HT-29 (cell line): Measurements from ENCODE around the gene DMBX1. TPM values are rescaled to one million over a fixed set of nuclear protein-coding genes. Genes with fewer than 3 reads are reported as not detected.
A peak's percentile ranks its signal among the peaks of the same experiment; 100 is the strongest.

ENCODE experiments used
- DNase-seq: peaks from one replicate; pipeline ENCODE4 v3.0.0-alpha.2; 2015; ENCODE audit warnings: low spot score
- total RNA-seq: library from RNA; depleted of rRNA; stranded (reverse); fragments of >200 nt; shearing (Covaris generic); gene quantifications from 2 replicates; pipeline ENCODE4 v1.2.3, GENCODE V29; 2014; rRNA removed

Gene DMBX1
- total RNA-seq, result 3.0 and 3.1 TPM in 2 replicates

DNA sequence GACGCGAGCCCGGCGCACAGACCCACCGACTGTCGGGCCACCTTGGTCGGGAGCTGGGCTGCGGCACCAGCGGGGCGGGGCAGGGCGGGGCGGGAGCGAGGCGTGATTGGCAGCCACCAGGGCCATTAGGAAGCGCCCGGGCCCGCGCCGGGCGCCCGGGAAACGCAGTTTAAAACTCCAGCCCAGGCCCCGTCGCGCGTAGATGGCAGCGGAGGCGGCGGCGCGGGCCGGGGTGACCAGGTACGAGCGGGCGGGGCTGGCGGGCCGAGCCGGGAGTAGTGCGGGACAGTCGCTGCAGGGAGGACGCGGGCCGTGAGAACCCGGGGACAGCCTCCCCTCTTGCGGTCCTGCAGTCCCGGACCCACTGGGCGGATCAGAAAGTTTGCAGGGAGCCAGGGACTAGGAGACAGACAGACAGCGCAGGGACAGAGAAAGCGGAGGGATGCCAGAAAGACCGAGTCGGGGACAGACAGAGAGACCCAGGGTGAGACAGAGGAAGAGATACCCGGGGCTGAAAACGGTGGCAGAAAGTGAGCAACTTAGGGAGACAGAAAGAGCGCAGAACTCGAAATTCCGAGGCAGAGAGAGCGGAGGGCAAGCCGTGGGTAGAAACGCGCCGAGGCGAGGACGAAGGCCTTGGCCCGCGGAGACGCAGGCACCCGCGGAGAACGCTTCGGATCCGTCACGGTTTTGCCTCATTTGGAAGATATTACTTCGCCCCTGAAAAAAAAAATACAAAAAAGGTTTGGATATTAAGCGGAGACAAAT, at the start of gene DMBX1:
DMBX1 (plus strand) TSS at position 199 of the 768 bp plus-strand sequence. CDS start 17,175 bp downstream, outside the sequence.
- peak; percentile 77 for DNase-seq

DNA sequence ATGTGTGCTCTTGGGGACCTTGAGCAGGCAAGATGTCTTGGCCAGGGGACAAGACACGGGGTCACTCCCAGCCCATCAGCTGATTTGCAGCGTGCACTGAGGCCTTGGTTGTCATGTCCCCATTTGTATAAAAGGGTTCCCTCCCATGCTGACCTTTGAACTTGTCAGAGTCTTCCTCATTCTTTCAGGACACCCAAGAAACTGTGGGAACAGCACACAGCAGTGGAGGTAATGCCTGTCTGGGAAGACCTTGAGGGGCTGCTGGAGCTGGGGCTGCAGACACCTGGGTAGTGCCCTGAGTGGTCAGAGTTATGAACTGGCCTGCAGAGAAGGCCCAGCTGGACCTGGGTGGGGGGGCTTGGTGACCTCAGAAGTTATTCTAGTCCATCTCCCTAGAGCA, 49.2 kb upstream of the DMBX1 start:
- DNase-seq, result no peak

DNA sequence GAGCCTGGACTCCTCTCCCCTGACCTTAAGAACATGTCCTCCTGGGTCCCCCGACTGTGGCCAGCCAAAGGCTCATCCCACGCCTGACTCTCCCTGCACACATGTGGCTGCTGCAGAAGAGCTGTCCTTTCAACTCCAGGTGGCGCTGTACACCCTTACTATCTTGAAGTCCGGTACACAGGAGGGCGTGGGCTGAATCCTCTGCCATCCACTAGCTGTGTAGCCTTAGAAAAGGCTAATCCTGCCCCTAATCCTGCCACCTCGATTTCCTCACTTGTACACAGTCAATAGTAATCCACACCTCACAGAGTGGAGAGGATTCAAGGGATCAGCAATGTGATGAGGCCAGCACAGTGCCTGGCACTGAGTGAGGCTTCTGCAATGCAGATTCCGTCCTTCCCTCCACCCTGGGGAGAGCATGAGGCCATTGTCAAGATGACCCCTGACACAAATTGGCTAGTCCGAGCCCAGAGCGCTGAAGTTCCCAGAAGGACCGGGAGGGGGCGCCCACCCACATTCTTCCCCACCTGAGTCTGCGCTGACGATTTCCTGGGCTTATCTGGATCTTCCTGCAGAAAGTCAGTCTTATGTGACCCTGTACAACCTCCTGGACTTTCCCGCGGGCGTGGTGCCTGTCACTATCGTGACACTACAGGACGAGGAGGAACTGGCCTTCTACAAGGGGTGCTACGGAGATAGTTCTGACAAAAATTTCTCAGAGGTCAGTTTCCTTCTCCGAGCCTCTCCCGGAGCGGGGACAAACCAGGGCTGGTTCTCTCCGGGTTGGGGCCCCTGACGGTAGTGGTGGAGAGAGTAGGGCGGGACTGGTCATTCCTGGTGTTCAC, 47.1 kb upstream of the DMBX1 start:
- DNase-seq, result peak; percentile 88

DNA sequence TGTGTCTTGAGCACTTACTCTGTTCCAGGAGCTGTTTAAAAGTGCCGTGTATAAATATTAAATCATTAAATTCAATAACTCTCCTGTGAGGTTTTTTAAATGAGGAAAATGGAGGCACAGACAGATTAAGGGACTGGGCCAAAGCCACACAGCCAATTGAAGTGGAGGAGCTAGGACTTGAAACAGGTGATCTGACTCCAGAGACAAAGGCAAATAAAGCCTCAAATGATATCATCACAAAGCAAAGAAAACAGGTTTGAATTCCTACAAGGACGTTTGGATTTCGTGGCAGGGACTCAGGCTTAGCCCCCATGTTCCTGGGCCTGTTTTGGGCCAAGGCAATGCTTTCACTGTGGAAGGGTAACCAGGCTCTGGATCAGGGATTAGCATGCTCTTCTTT, 45.2 kb upstream of the DMBX1 start:
- no peak for DNase-seq

DNA sequence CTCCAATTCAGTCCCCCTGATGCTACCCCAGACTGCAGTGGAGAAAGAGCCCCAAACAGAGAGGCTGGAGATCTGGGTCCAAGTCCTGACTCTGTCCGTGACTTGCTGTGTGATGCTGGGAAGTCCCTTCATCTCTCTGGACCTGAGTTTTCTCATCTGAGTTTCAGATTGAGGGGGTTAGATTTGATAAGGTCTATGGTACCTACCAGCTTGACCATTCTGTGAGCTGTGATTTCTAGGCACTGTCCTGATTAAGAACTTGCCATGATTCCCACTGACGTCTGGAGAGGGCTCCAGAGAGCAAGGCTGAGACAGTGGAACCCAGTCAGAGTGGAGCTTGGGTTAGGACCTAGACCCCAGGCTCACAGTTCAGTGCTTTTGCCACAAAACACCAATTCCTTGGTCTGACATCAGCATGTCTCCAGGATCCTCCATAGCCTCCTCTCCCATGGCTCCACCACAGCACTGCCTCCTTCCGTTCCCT, 43.8 kb upstream of the DMBX1 start:
- DNase-seq, result no peak

DNA sequence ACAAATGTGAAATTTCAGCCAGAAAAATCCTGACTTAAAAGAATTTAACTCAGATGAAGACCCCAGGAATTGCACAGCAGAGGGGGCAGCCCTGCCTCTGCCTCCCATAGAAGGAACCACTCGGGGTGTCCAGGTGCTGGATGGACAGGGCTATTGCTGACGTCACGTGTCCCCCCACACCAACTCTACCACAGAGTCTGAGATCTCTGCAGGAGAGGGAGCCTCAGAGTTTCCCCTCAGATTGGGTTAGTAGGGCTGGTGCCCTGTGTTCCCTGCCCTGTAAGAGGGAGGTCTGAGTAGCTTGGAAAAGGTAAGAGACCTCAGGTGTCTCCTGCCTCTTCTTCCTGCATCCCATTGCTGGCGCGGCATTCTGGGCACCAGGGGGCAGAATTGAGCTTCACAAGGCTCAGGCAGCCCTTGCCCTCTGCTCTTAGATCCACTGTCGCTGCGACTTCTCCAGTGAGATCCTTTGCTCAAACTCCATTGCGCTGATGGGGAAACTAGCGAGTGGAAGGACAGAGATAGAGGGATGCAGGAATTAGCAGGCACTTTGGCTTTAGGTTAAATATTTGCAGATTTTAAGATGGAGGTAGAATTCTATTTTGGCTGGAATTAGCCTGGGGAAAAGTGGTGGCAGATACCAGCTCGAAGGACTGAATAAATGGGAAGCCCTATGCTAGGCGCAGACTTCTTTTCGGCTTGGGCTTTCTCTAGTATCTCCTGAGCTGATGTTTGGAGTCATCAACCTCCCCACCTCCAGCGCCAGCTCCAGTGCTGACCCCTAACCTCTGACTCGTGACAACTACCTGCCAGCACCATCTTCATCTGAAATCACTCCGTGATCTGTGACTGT, 42.8 kb upstream of the DMBX1 start:
- peak; percentile 93 for DNase-seq

DNA sequence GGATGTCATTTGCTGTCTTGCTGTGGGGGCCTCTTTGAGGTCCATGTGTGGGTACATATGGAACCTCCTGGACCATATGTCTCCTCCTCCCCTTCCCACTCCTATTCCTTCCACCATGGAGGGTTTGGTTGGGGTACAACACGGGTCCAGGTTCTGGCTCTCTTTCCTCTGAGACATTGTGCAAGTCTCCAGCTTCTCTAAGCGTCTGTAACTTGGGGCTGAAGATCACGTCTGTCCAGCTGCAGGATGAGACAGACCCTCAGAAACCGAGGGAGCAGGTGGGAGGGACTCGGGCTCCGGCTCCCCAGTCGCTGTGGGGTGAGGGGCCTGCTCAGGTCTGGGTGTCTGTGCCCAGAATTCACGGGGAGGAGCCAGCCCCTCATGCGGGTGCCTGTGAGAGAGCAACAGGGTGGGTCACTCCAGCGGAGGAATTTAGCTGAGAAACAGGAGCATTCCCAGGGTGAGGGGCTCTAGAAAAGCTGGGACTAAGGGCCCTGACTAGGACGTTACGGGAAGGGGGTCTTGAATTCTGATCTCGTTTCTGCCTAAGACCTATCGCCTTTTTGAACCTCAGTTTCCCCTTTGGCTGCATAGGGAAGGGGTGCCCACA, 42.0 kb upstream of the DMBX1 start:
- DNase-seq, result no peak

DNA sequence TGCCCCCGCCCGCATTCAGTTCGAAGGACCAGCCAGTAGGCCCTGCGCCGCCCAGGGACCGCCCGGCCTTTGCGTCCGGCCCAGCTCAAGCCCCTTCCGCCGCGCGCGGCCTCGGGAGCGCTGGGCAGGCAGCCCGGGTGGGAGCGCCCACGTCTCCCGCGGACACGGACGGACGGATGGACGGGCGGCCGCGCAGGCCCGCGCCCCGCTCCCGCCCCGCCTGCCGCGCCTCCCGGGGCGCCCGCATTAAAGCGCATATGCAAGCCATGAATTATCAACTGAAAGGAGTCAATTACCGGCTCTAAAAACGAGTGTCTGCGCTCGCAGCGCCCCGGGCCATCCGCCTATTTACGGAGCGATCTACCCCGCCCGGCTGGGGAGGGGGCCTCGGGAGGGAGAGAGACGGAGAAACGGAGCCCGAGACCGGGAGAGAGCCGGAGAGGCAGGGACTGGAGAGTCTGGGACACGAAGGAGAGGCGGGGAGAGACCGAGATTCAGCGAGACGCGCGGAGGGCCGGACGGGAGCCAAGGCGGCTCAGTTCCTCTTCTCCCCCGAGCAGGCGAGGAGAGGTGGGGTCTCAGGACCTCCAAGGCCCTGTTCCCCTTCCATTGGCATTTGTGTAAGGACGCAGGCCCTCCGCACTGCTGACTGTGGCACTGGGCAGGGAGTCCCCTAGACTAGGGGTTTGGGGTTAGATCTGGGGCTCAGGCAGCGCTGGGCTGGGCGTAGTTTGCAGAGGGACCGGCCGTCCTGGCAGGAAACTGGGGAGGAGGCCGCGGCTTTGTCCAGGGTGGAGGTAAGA, 41.3 kb upstream of the DMBX1 start:
- no peak for DNase-seq

DNA sequence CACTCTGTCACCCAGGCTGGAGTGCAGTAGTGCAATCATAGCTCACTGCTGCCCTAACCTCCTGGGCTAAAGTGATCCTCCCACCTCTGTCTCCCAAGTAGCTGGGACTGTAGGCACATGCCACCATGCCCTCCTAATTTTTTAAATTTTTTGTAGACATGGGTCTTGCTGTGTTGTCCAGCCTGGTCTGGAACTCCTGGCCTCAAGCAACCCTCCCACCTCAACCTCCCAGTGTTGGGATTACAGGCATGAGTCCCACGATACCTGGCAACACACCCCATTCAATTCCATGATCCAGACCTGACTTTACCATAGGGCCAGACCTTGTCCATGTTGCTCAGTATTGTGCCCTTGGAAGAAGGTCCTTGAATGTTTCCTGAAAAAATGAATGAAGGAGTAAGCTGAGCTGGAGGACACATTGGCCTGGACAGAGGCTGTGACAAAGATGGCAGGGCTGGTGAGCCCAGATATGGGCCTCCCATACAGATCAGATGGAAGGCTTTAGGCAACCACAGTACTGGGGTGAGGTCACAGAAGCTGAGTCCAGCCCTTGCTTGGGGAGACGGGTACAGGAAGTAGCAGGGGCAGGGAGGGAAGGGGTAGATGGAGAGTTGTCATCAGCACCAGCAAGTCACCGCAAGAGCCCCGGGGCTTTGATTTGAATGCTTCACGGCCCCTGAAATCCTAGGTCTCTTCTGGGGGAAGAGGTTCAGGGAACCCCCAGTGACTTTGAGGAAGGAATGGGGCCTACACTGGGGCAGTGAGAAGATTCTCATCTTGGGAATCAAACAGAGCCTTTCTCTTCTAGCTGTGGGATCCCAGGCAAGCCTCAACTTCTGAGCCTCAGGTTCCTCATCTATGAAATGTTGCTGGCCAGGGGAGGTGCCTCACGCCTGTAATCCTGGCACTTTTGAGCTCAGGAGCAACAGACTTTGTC, 40.1 kb upstream of the DMBX1 start:
- no peak for DNase-seq

DNA sequence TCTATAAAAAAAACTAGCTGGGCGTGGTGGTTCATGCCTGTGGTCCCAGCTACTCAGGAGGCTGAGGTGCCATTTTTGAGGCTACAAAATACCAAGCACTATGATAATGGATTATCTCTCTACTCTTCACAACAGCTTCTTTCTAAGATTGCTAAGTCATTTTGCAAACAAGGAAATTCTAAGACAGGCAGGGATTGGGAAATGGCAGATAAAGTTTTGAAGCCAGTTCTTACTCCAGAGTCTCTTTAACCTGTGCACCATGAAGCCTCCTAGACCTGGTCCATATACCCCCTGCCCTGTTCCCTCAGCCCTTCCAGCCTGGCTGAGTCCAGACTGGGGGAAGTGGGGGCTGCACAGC, 39.5 kb upstream of the DMBX1 start:
- no peak for DNase-seq

DNA sequence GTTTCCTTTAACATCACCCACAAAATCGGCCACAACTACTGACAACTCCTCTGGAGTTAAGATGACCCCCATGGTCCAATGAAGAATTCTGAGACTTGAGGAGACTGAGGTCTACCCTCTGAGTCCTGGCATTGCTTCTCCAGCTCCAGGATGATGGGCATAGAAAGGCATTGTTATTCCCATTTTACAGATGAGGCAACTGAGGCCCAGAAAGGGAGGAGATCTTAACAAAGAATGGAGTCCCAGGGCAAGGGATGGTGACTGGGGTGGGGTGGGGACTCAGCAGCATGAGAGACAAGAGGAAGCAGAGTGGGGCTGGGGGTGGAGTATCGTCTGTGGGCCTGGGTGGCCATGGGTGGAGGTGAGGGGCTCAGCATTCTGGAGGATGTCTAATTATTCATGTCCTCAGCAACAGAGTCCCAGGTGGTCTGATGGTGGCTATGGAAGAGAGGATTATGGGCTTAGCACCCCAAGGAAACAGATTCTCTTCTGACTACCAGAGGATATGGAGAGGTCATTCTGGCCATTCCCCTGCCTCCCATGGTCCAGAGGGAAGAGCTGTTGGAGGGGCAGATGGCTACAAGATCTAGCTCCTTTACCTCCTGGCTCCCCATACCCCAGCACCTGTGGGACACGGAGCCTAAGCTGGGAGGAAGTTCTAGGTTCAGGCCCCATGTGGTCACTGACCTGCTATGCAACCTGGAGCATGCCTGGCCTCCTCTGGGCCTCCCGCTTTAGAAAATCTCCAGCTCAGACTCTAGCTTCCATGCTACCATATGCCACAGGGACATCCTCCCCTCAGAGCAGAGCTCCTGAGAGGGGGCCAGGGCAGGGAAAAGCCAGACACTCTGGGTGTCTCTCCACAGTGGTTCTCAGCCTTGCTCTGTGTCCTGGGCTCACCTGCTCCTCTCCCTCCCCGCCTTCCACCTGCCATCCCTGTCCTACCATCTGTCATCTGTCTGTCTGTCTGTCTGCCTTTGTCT, 37.4 kb upstream of the DMBX1 start:
- DNase-seq, result no peak

DNA sequence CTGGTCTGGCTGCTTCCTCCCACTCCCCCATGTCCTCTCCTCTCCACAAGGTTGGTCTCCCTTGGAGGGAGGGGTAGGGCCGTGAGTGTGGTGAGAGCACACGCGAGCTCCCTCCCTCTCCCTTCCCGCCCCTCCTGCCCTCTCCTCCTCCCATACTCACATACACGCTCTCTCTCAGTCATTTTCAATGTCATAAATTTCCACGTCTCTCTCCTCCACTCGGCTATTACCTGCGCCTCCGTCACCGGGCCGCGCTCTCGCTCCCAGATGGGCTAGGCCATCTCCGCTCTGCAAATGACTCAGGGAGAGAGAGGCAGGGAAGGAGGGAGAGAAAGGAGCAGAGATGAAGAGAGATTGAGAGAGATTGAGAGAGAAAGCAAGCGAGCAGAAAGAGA, 36.7 kb upstream of the DMBX1 start:
- peak; percentile 29 for DNase-seq

DNA sequence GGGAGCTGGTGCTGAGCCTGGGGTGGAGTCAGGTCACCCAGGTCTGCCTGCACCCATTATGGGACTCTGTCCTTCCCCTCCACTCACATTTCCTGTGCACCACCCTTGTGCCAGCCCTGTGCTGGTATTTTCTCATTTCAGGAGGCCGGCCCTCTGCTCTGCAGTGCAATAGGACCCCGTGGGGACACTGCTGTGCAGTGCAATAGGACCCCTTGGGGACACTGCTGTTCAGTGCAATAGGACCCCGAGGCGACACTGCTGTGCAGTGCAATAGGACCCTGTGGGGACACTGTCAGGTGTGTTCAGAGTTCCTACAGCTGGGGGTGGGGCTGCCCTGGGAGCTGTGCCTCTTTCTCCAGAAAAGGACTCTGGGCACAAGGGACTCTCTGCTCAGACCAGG, 36.2 kb upstream of the DMBX1 start:
- DNase-seq, result peak; percentile 61

DNA sequence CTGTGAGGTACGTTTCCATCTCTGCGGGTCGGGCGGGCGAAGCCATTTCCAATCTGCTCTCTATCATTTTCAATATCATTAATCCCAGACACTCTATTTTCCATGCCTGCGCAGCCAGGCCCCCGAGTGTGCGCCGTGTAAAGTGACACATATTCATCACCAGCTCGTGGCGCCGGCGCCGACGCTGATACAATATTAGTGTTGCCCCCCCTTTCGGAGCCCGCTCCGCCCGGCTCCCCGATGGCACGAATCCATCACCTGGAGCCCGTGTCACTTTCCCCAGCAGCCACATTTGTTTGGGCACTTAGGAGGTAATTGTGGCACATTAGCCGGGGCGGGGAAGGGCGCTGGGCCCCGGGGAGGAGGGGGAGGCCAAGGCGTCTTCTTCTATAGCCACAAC, 33.7 kb upstream of the DMBX1 start:
- no peak for DNase-seq

DNA sequence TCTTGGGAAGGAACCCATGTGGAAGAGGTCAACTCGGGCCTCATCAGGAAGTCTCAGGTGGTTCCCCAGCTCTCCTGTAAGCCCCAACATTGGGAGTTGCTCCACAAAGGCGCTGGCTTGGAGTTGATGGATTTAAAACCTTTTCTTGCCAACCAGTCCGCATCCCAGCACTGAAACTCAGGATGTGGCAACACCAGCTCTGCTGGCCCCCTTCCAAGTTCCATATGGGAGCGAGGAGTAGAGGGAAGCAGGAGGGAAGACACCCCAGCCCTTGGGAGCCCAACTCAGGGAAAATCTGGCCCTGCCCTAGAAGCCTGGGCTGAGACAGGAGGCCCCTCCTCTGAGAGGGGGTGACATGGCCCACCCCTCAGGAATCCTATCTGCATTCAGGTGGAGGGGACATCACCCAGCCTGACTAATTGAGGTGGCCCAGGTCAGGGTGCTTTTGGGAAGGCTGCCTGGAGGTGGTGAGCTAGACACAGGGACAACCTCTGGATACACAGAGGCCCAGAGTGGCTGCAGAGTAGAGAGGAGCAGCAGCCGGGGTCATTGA, 33.1 kb upstream of the DMBX1 start:
- DNase-seq, result no peak

DNA sequence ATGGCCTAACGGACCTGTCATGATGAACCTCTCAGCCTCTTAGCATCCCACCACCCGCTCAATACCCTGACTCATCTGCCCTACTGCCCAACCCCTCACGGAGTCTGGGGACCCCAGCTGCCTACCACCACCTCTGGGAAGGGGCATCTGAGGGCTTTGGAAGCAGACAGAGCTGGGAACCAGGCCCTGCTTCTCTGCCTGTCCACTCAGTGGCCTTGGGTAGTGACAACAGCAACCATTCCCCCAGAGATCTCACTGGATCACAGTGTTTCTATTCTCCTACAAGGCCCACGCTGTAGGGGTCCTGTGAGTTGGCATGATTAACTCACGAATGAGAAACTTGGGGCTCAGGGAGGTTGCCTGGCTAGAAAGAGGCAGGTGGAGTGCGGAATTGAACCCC, 32.5 kb upstream of the DMBX1 start:
- DNase-seq, result no peak

DNA sequence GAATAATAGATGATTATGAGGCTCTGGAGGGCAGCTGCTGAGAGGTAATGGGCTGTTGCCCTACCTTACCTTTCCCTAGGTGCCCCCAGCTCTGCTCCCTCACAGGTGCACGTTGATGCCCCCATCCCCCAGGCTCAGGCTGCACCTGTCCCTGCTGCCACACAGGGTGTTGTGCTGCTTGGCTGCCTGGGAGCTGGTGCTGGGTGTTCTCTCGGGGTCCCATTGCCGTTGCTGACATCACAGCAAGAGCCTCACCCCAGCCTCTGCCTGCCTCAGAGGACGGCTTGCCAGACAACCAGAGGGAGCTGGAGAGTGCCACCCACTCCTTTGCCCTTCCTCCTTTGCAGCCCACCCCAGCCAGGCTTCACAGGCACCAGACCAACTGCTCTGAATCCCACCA, 31.4 kb upstream of the DMBX1 start:
- no peak for DNase-seq

DNA sequence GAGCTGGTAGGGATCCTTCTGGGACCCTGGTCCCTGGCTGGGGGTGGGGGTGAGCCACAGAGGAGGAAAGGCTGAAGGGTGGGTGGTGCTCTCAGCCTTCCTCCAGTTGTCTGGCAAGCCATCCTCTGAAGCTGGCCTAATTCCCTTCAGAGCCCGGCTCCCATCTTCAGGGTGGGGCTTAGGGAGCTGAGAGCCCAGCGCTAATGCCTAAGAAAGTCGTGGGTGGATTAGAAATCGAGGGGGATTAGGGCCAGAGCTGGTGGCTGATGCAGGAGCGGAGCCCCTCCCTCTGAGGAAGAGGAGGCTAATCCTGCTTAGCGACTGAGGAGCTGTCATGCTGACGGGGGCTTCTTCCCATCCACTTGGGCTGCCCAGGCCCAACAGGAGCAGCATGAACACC, 30.8 kb upstream of the DMBX1 start:
- no peak for DNase-seq
